HG03039 (cell line): ENCODE results near the gene PGAM5.
A peak's percentile ranks its signal among the peaks of the same experiment; 100 is the strongest.
"Not testable (repeated sequence)": the region's sequence is repeated elsewhere in the genome, so short reads cannot be mapped to it uniquely, and the experiment has no call there.

Experiments
- ATAC-seq: cut with Tn5 transposase; IDR thresholded peaks from one replicate; pipeline ENCODE4 v1.9.1; 2021; ENCODE audit warnings: mild to moderate bottlenecking, moderate library complexity; ENCODE audit not compliant: unreplicated experiment

The PGAM5 gene

DNA sequence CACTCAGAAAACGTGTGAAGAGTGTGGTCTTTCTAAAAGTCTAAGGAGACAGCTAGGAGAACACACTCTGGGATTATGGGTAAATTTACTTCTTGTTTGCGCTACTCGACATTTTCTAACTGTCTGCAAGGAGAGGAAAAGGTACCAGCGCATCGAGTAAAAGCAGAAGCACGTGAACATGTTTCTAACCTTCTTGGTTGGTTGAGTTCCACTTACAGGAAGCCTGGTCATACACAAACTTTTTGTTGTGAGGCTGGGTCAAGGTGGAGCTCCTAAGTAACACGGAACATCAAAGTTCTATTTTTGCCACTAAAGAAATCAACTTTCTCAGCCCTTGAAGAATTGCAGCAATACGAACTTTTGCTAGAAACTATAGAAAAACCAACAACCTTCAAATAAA lies 31.0 kb downstream of the PGAM5 start:
- no peak for ATAC-seq

GRCh38 chr12:132743831-132744230 lies 33.2 kb downstream of the PGAM5 start:
- no peak for ATAC-seq

GRCh38 chr12:132746613-132747012 lies 36.0 kb downstream of the PGAM5 start:
- ATAC-seq = no peak

DNA sequence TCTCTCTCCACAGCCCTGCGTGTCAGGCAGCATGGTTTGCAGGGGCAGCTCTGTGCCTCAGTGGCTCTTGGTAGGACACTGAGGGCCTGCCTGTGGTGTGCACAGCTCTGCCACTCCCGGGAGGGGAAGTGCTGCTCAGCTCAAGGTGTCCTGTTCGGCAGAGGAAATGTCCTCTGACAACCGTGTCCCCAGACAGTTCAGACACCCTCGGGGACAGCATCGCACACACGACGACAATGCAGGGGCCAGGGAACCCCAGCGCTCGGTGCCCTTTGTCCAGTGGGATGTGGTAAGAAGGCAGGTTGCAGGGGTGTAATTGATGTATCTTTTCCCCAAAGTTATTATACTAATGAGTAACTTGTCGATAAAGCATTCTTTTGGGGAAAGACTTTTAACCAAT lies 36.8 kb downstream of the PGAM5 start:
- ATAC-seq = no peak

GRCh38 chr12:132747896-132748295 lies 37.3 kb downstream of the PGAM5 start:
- ATAC-seq = no peak

GRCh38 chr12:132748319-132748718 lies 37.7 kb downstream of the PGAM5 start:
- ATAC-seq = no peak

DNA sequence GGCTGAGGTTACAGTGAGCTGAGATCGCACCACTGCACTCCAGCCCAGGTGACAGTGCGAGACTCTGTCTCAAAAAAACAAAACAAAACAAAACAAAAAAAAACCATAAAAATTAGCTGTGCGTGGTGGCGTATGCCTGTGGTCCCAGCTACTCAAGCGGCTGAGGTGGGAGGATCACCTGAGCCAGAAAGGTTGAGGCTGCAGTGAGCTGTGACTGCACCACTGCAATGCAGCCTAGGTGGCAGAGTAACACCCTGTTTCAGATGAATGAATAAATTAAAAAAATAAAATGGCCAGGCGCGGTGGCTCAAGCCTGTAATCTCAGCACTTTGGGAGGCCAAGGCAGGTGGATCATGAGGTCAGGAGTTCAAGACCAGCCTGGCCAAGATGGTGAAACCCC lies 43.0 kb downstream of the PGAM5 start:
- not testable (repeated sequence) for ATAC-seq

GRCh38 chr12:132754160-132754932 lies 43.7 kb downstream of the PGAM5 start:
- no peak for ATAC-seq

- ATAC-seq = not testable (repeated sequence)
Observed at GRCh38 chr12:132758825-132759224, 48.2 kb downstream of the PGAM5 start.

GRCh38 chr12:132759359-132759758 lies 48.7 kb downstream of the PGAM5 start:
- ATAC-seq = no peak

DNA sequence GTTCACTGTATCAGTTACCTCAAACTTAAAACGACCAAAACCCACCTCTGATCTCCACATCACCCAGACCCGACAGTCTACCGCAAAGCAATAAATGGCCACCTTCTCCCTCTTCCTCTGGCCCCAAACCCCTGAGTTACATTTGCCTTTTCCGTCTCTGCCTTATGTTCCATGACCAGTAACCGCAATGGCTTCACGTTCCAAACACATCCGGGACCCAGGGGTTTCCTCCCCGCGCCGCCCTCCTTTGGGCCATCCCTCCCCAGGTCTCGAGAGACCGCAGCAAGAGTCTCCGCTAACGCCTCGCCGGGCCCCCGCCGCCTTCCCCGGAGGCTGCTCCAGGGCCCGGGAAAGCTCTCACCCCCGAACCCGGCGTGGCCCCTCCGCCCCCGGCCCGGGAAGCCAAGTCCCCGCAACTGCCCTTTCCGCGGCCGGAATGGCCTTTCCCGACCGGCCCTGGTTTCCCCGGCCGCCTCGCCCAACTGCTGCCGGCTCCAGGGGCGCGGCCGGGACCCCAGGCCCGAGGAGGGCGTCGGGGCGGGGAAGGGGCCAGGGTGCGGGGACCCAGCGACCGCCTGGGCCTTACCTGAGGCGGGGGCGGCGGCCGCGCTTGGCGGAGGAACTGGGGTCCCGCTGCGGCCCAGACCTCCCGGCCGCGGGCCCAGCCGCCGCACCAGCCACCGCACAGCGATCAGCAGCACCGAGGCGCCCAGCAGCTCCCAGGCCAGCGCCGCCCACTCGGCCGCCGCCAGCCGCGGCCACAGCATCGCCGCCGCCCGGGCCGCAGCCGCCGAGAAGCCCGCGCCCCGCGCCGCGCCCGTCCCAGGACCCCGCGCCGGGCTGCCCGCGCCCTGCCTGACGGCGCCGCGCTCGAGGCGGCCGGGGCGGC lies 50.6 kb downstream of the PGAM5 start, which contains the start of gene ANKLE2:
Gene ANKLE2, minus strand, starts transcription at position 801 of the 889 bp plus-strand sequence. Its CDS starts 34 bp downstream, at position 767.
- ATAC-seq = peak; percentile 24

DNA sequence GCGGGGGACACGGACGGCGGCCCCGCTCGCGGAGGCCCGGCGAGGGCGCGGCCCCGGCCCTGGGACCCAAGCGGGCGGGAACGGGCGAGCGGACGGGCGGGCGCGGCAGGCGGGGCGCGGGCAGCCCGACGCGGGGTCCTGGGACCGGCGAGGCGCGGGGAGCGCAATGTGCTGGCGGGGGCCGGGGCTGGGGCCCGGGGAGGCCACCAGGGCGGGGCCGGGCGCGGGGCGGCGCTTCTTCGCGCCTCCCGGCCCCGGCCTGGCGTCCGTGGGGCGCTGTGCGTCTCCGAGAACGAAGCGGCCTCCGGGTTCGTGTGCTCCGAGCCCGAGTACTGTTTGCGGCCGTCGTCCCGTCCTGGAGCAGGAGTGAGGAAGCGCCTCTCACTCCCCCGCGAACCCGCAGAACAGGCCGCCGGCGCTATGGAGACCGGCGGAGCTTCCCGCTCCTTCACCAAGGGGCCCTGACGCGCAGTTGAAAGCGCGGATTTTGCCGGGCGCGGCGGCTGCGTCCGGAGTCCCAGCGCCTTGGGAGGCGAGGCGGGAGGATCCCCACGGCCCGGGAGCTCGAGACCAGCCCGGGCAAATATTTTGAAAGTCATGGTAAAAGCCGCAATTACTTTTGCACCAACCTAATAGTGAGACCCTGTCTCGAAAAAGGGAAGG lies 51.4 kb downstream of the PGAM5 start:
- peak; percentile 66 for ATAC-seq

DNA sequence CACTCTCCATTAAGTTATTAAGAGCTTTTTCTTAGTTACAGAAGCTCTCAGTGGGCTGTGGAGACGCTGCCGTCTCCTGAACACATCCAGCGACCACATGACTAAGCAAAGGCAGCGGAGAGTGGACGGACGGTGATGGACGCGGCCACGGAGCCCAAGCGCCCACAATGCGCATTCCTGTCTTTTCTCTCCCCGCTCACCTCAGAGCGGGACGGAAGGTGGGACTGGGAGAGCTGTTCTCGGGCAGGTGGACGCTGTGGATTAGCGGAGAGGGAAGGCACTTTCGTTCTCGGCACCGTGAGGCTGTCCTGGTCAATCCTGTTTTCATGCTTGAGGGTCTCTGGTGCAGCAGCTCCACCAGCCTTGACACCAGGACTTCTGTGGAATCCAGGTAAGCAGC lies 53.6 kb downstream of the PGAM5 start:
- ATAC-seq = no peak

DNA sequence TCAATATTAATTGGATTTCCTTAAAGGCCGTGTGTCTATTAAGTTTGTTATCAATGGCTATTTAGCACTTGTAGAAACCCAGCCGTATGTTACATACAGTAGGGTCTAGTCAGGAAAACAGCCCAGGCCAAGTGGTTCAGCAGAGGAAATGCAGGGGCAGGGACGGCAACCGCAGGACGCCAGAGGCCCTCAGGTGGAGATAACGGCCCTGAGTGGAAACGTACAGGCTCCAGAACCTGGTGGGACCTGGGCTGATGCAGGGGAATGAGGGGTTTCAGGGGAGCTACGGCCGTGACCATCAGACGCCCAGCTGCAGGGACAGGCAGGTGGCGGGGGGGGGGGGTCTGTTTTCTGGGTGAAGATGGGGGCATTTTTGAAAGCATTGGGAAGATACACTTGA lies 54.7 kb downstream of the PGAM5 start:
- ATAC-seq = no peak

- ATAC-seq = no peak
Observed at GRCh38 chr12:132766380-132767085, 55.9 kb downstream of the PGAM5 start.

DNA sequence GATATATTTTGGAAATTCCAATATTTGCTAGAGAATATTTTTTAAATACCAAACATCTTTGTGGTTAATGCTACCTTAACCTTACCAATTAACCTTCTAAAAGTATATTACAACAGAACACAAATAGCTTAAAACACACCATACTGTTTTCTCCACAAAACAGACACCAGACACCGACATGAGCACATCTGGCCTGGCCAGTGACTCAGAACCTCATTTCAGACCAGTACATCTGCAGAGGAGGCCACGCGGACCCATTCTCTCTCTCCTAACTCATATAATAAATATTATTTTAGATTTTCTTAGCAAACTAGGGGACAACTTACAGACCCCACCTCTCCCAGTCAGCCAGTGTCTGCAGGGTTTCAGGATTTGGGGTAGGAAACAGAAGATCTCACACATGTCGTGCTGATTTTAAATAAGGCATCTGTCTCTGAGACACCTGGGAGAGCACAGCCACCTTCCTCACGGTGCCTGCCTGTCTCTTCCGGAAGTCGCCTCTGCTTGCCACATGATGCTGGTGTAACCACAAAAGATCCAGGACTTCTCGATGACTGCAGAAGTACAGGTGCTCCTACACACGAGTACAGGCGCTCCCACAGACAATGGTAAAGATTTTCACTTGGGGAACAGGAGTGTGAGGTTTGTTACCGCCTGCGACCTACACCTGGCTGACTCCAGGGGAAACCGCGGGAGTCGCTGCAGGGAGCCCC lies 60.6 kb downstream of the PGAM5 start:
- no peak for ATAC-seq
